Esophagus (tissue), 2 donors: Measurements from ENCODE around the gene CENPO. TPM values are rescaled to one million over a fixed set of nuclear protein-coding genes. Genes with fewer than 3 reads are reported as not detected.

Experiments
- H3K27ac ChIP-seq, 2 donors: one replicate each; pipeline ENCODE4 v1.5.1; 2013; ENCODE audit warnings: low read depth in 2 of 2, mild to moderate bottlenecking in 2 of 2, inconsistent platforms in 1 of 2, low read length in 1 of 2, moderate library complexity in 1 of 2
- H3K27me3 ChIP-seq, 2 donors: one replicate each; pipeline ENCODE4 v1.6.1; 2013; ENCODE audit warnings: low read length in 2 of 2, control low read depth in 1 of 2, mild to moderate bottlenecking in 1 of 2; ENCODE audit not compliant: insufficient read depth in 2 of 2, control insufficient read depth in 1 of 2
- H3K36me3 ChIP-seq, 2 donors: one replicate each; pipeline ENCODE4 v1.6.1; 2013; ENCODE audit warnings: low read length in 1 of 2; ENCODE audit not compliant: control insufficient read depth in 2 of 2, insufficient read depth in 2 of 2
- H3K4me1 ChIP-seq, 2 donors: one replicate each; pipeline ENCODE4 v1.6.1; 2013; ENCODE audit warnings: low read length in 1 of 2; ENCODE audit not compliant: control insufficient read depth in 2 of 2, insufficient read depth in 2 of 2
- H3K4me3 ChIP-seq, 2 donors: one replicate each; pipeline ENCODE4 v1.5.1; 2013; ENCODE audit warnings: low read length in 2 of 2, mild to moderate bottlenecking in 2 of 2, low read depth in 1 of 2, moderate library complexity in 1 of 2
- H3K9me3 ChIP-seq, 2 donors: one replicate each; pipeline ENCODE4 v1.6.1; 2013; ENCODE audit warnings: mild to moderate bottlenecking in 2 of 2, low read depth in 1 of 2, low read length in 1 of 2, moderate library complexity in 1 of 2; ENCODE audit not compliant: control insufficient read depth in 2 of 2, insufficient read depth in 1 of 2
- WGBS, 2 donors: extraction: QIAGEN DNeasy Blood & Tissue Kit; methylation state at CpG; one replicate each; pipeline ENCODE4 v1.1.7; 2013; 5-methylcytosine and 5-hydroxymethylcytosine counted together
- polyA plus RNA-seq, 2 donors: library from polyadenylated mRNA; stranded (reverse); fragments of 200-250 nt; gene quantifications; one replicate each; pipeline ENCODE4 v1.2.3, GENCODE V29; 2013
- donor health status: healthy with polysubstance abuse.
- donor health status: Bipolar disorder and iron deficiency.

CENPO gene, protein sequence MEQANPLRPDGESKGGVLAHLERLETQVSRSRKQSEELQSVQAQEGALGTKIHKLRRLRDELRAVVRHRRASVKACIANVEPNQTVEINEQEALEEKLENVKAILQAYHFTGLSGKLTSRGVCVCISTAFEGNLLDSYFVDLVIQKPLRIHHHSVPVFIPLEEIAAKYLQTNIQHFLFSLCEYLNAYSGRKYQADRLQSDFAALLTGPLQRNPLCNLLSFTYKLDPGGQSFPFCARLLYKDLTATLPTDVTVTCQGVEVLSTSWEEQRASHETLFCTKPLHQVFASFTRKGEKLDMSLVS
- 1 to 10 TPM; 3.7 to 4.1 TPM for polyA plus RNA-seq

DNA sequence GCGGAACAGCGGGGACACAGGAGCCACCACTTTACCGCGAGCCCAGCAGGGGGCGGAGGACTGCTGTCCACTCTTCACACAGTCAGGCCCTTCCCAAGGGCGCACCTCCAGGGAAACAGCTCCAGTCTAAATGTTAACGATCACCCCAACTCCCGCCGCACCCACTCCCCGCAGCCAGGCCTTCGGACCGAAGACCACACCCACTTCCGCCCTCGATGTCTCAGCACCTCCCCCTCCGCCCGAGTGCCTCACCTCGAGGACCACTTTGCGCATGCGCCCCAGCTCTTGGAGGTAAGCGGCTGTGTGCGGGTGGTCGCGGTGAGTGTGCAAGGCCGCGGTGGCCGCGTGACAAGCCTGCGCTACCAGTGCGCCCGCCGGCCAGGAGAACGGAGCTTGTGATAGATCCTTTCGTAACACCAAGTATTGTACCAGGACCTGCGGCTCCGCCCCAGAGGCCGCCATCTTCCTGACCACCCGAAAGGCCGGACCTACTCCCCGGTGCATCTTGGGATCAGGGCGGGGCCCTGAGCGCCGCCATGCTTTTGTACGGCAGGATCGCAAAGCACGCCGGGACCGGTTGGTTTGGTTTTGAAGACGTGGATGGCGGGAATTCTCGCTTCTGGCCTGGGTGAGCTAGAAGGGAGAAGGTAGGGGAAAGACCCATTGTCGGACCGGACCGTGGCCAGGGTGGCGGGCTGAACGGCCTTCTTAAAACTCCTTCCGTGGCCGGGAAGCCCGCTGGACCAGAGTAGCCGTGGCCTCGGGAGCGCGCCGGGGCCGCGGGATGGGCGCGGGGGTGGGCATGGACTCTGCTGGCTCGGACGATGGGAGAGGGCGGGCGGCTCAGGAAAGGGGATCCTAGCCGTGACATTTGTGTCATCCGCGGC lies at the start of gene CENPO, which contains the start of gene PTRHD1:
TSS of gene CENPO (plus strand) at position 552 of the 887 bp plus-strand sequence. CDS start 495 bp downstream, outside the sequence.
TSS of gene PTRHD1 (minus strand) at position 518 of the 887 bp plus-strand sequence. CDS start at position 504, 14 bp downstream.
- Histone ChIP-seq H3K36me3 (no peaks in the 10 kb centered on the region), H3K4me3 (peak within 1 kb of the TSS; percentile 84 to 89), H3K27ac (peak within 1 kb of the TSS; percentile 97 to 99), H3K4me1 (peaks cover 0 to 4% of the 10 kb centered on the region in 2 donors), H3K27me3 (no peaks in the 10 kb centered on the region), H3K9me3 (no peaks in the 10 kb centered on the region)
- 0 to 1% methylated on average over 72 to 74 of the region's 74 CpGs for WGBS, 2 donors

DNA sequence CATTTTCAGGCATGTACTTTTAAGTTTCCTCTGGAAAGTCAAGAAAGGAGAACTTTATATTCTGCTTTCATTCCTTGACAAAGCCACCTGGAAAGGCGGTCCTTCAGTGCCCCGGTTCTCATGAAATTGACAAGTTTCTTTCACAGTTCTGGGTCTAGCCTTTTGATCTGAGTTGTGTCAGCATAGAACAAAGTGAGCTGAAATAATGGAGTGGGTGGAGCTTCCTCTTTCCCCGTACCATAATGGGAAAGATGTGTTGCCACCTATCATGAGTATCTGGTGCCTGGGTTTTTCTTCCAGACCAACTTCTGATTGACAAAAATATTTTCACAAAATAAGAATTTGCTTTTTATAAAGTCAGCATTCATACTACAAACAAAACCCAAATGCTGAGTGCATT lies 49.3 kb upstream of the CENPO start:
- no peaks in the 10 kb centered on the region for H3K9me3 ChIP-seq
- no peaks in the 10 kb centered on the region for H3K4me1 ChIP-seq
- H3K36me3 ChIP-seq: peaks cover 6 to 7% of the 10 kb centered on the region in 2 donors
- H3K27me3 ChIP-seq: no peaks in the 10 kb centered on the region
- H3K4me3 ChIP-seq: no peak overlapping the region
- 70 to 76% methylated on average over 3 of the region's 3 CpGs for WGBS, 2 donors
- no peak overlapping the region for H3K27ac ChIP-seq

DNA sequence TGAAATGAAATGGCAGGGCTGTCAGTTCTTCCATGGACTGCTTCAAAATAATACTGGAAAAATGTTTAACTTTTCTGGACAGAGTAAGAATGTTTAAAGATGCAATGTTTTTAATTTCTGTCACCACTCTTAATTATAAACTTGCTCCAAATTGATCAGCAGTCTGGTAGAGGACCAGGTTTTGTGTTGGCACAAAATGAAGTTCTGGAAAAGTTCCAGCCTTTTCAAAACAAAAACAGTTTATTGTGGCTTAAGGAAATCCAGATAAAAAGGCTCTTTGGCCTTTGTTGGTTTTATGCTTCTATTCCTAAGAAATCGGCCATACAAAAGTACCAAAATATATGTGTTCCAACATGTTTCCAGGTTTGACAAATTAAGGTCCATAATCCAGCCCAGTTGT lies 48.9 kb upstream of the CENPO start:
- H3K4me1 ChIP-seq: no peaks in the 10 kb centered on the region
- H3K4me3 ChIP-seq: no peak overlapping the region
- H3K9me3 ChIP-seq: no peaks in the 10 kb centered on the region
- H3K27ac ChIP-seq: no peak overlapping the region
- H3K27me3 ChIP-seq: no peaks in the 10 kb centered on the region
- peaks cover 6 to 7% of the 10 kb centered on the region in 2 donors for H3K36me3 ChIP-seq
- WGBS, 2 donors: 43 to 73% methylated on average over 1 of the region's 1 CpG

DNA sequence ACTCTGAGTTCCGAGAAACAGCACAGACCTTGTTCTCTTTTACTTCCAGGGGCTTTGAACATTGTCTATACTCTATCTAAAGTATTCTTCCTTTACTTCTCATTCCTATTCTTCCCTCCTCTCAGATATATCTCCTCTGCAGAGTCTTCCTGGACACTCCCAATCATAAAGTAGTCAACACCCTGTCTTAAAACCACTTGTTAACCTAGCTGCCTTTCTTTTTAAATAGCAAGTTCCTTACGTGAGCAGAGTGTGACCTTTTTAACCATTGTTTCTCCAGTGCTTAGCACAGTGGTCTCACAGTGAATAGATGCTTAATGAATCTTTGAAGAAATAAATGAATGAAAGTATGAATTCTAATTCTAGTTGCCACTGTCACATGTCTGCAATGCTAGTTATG lies 47.4 kb upstream of the CENPO start:
- H3K36me3 ChIP-seq: peaks cover 6 to 7% of the 10 kb centered on the region in 2 donors
- WGBS, 2 donors: 87 to 88% methylated on average over 2 of the region's 2 CpGs

DNA sequence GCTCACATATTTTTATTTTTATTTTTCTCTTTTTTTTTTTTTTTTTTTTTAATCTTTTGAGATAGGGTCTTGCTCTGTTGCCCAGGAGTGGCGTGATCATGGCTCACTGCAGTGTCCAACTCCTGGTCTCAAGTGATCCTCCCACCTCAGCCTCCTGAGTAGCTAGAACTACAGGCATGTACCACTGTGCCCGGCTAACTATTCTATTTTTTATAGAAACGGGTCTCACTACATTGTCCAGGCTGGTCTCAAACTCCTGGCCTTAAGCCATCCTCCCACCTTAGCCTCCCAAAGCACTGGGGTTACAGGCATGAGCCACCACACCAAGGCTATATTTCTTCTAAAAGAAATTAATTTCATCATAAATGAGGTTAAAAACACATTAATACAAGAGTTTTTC lies 45.9 kb upstream of the CENPO start:
- H3K36me3 ChIP-seq: no peaks in the 10 kb centered on the region
- no peak overlapping the region for H3K27ac ChIP-seq
- 95 to 96% methylated on average over 3 of the region's 3 CpGs for WGBS, 2 donors
- no peaks in the 10 kb centered on the region for H3K9me3 ChIP-seq
- H3K4me1 ChIP-seq: no peaks in the 10 kb centered on the region
- no peak overlapping the region for H3K4me3 ChIP-seq
- H3K27me3 ChIP-seq: no peaks in the 10 kb centered on the region

More for the DNA sequence above, 47.4 kb upstream of the CENPO start:
- Histone ChIP-seq H3K27me3 (no peaks in the 10 kb centered on the region), H3K4me3 (no peak overlapping the region), H3K27ac (no peak overlapping the region), H3K9me3 (no peaks in the 10 kb centered on the region), H3K4me1 (no peaks in the 10 kb centered on the region)

DNA sequence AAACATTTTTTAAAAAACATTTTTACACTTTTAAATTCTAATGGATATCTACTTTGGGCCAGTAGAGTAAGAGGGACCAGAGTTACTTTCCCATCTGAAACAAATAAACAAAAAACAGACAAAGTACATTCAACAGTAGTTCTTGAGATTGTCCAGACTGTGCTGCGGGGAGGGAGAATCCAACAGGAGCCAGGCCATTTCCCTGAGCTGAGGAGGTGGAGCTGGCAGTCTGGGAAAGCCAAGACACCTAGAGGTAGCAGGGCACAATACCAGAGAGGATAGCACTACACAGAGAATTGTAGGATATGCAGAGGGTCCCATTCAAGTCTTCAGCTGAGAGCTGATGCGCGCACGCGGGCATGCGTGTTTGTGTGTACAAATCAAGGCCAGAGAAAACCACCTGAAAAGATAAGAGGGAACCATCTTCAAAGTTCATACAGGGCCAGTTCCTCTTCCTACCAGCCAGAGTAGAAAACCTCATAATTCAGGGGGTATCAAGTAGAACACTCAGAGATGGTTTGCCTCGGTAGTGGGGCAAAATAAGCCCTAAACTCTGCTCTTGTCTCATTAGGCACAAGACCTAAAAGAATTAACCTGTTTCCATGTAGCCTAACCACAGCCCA lies 44.0 kb upstream of the CENPO start:
- WGBS, 2 donors: 90 to 96% methylated on average over 7 of the region's 7 CpGs
- H3K9me3 ChIP-seq: no peaks in the 10 kb centered on the region
- no peak overlapping the region for H3K4me3 ChIP-seq
- peaks cover 1 to 3% of the 10 kb centered on the region in 2 donors for H3K36me3 ChIP-seq
- no peaks in the 10 kb centered on the region for H3K27me3 ChIP-seq
- no peak overlapping the region for H3K27ac ChIP-seq
- no peaks in the 10 kb centered on the region for H3K4me1 ChIP-seq

DNA sequence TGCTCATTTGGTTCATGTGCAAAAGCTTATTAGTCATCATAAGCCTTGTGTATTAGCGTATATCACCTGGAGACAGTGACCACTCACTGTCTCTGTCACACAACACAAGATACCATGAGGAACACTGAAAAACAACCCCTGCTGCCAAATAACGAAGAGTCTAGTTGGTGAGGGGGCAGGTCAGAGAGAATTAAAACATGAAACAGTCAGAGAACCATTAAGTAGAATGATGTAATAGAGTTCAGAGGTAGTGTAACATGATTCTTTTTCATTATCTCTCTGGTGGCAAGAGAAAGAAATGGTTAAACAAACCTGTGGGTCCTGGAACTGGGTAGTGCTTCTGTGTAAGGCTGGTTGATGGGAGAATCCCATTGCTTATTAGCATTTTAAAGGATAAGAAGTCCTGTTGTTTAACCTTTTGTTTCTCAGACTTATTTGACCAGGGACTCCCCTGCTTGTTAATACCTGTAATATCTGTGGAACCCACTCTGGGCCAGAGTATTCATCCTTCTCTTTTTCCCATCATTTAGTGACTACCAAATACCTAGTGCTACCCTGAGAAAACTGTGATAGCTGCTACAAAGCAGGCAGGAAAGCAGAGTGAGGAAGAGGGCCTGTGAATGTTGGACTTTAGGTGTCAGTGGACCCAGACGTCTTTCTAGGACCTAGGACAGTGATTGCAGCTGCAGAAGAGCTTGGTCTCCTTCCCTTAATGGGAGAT lies 38.1 kb upstream of the CENPO start:
- 80 to 85% methylated on average over 3 of the region's 3 CpGs for WGBS, 2 donors
- Histone ChIP-seq H3K9me3 (no peaks in the 10 kb centered on the region), H3K27ac (no peak overlapping the region), H3K27me3 (no peaks in the 10 kb centered on the region), H3K4me3 (no peak overlapping the region), H3K4me1 (no peaks in the 10 kb centered on the region), H3K36me3 (peaks cover 3 to 5% of the 10 kb centered on the region in 2 donors)

DNA sequence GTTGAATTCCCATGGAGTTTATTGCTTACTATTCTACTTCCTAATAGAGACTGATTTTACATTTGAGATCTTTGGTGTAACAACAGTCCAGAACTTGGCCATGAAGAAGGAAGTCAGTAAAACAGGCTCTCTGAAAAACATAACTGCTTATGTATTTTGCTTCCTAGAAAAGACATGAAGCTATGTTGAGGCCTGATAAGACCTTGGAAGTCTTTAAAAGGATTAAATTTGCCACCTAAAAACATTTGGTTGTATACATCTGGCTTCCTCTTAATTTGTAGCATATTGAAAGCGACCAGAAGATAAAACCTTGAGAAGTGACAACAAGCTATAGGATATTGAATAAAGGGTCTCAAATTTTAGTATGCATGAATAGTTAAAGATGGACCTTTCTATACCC lies 36.4 kb upstream of the CENPO start:
- Histone ChIP-seq H3K9me3 (no peaks in the 10 kb centered on the region), H3K4me3 (no peak overlapping the region), H3K4me1 (no peaks in the 10 kb centered on the region), H3K36me3 (peaks cover 3 to 5% of the 10 kb centered on the region in 2 donors), H3K27ac (no peak overlapping the region), H3K27me3 (no peaks in the 10 kb centered on the region)
- 95 to 100% methylated on average over 1 of the region's 1 CpG for WGBS, 2 donors

DNA sequence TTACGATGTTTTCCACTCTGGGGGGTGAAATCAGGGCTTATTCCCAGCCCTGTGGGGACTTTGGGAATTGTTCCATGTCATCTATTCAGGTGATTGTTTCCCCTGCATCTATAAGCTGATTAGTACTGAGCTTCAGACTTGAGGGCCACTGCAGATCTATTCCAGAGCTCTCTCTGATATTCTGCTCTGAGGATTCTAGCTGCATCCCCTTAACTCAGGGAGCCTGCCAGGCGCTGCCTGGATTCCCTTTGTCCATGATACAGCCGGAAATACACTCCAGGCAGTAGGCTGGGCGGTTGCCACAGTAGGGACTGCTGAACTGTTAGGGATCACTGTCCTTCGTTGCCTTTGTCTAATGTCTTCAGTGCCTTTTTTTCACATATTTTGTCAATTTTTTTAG lies 31.4 kb upstream of the CENPO start:
- no peaks in the 10 kb centered on the region for H3K4me1 ChIP-seq
- no peaks in the 10 kb centered on the region for H3K27me3 ChIP-seq
- no peak overlapping the region for H3K4me3 ChIP-seq
- H3K27ac ChIP-seq: no peak overlapping the region
- no peaks in the 10 kb centered on the region for H3K9me3 ChIP-seq
- peaks cover 3 to 11% of the 10 kb centered on the region in 2 donors for H3K36me3 ChIP-seq
- WGBS, 2 donors: 91 to 92% methylated on average over 5 of the region's 5 CpGs
